Erythroblast (primary cell): ENCODE measurements around the gene SLC39A2.

Source experiments
- GATA1 ChIP-seq: IDR thresholded peaks from 2 replicates; pipeline ENCODE4 v1.6.1; 2011; ENCODE audit warnings: low read depth, mild to moderate bottlenecking, control low read depth, low read length, moderate library complexity
- POLR2A ChIP-seq: IDR thresholded peaks from 2 replicates; pipeline ENCODE4 v1.6.1; 2011; ENCODE audit warnings: mild to moderate bottlenecking, low read length

GRCh38 chr14:20956376-20956976 is 42.6 kb upstream of the SLC39A2 start:
- TF ChIP-seq POLR2A (no peak), GATA1 (no peak)
